Activated CD4-positive, alpha-beta T cell treated with anti-CD3 and anti-CD28 coated beads for 36 hours (primary cell): Measurements from ENCODE around the gene NINJ1. TPM values are rescaled to one million over a fixed set of nuclear protein-coding genes. Genes with fewer than 3 reads are reported as not detected.

Source experiments
- ATAC-seq: fragments of 200-7000 bp; cut with Tn5 transposase; one replicate; pipeline ENCODE4 v1.10.0; 2021; ENCODE audit warnings: mild to moderate bottlenecking, moderate library complexity
- CTCF ChIA-PET: fragments of 350-600 bp; sonication (Branson Sonifier 250); formaldehyde crosslinking; loops from one replicate; lab custom pipeline; 2021; ENCODE audit warnings: antibody characterized with exemption; lab: Charles Lee
- POLR2A ChIA-PET: fragments of 350-600 bp; sonication (Branson Sonifier 250); formaldehyde crosslinking; loops from one replicate; lab custom pipeline; 2021; ENCODE audit warnings: antibody characterized with exemption, inconsistent platforms; lab: Charles Lee
- DNase-seq: peaks from one replicate; pipeline ENCODE4 v3.0.0-alpha.2; 2020
- H3K27ac Mint-ChIP-seq: one replicate; pipeline ENCODE4 v1.8.0; 2021; ENCODE audit warnings: mixed read lengths
- H3K27me3 Mint-ChIP-seq: one replicate; pipeline ENCODE4 v1.8.0; 2021; ENCODE audit warnings: mixed read lengths
- H3K36me3 Mint-ChIP-seq: one replicate; pipeline ENCODE4 v1.8.0; 2021; ENCODE audit warnings: low read depth, mixed read lengths
- H3K4me1 Mint-ChIP-seq: one replicate; pipeline ENCODE4 v1.8.0; 2021; ENCODE audit warnings: mixed read lengths
- H3K4me3 Mint-ChIP-seq: one replicate; pipeline ENCODE4 v1.8.0; 2021; ENCODE audit warnings: mild to moderate bottlenecking, moderate library complexity, mixed read lengths
- H3K9me3 Mint-ChIP-seq: one replicate; pipeline ENCODE4 v1.8.0; 2021; ENCODE audit warnings: low read depth, mixed read lengths
- intact Hi-C, 2 experiments: fragments of 100-400 bp; cut with DNase I in 1 of 2; cut with micrococcal nuclease in 1 of 2; formaldehyde crosslinking; loops; one replicate each; pipeline versions ENCODE4 v1.14.2 to v1.15.1; 2022 to 2024; cut with DNase I, micrococcal nuclease
- total RNA-seq, 2 experiments: library from RNA; stranded (reverse); gene quantifications; one replicate each; pipeline ENCODE4 v1.2.3, GENCODE V29; 2021

NINJ1 gene
- 100 to 1,000 TPM in 1 of 2 experiments, 10 to 100 TPM in 1; 77.4 to 108 TPM for total RNA-seq

DNA sequence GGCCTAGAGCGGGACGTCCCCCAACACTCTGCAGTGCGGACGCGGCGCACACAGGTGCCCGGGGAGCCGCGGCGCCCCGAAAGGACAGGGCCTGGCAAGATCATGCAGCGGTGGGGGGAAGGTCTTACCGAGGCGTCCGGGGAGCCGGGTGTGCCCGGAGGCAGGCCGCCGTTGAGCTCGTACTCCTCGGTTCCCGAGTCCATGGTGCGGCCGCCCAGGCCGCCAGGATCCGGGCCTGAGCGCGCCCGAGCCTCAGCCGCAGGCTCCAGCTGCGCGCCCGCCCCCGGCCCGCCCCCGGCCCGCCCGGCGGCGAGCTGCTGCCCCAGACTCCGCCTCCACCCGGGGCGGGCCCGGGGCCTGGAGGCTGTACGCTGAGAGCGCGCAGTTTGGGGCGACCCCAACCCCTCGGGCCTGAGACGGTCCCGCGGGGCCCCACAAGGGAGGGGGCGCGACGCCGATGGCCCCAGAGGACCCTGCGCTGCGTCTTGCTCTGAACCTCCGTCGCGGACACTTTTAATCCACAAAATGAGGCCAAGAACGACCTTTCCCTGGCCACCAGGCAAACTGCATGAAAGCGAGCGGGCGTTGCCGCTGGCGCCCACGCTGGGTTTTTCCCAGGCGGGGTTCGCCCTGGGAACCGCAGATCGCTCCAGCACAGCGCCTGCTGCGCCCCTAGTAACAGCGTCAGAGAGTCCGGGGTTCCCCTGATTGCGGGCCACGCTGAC, at the start of gene NINJ1:
TSS of gene NINJ1 (minus strand) at position 237 of the 725 bp plus-strand sequence. CDS start at position 203, 34 bp downstream.
- peaks cover 63% of the 10 kb centered on the region for H3K4me1 Mint-ChIP-seq
- ChIA-PET CTCF (interaction anchor here (0.6 to 1.9 kb wide), 5 partner anchors 10 to 25 kb away, joined by 3 to 8 read pairs (median 4); no protein-coding TSS in a partner anchor), POLR2A (interaction anchor here (1.1 to 1.5 kb wide), 3 partner anchors 16 to 43 kb away, joined by 3 to 6 read pairs (median 6); no protein-coding TSS in a partner anchor)
- H3K27me3 Mint-ChIP-seq, result no peaks in the 10 kb centered on the region
- ATAC-seq, result peak; percentile 83
- H3K4me3 Mint-ChIP-seq, result peak within 1 kb of the TSS; percentile 88
- H3K36me3 Mint-ChIP-seq, result peaks cover 20% of the 10 kb centered on the region
- intact Hi-C loops, result loop anchor here (1.0 to 2.0 kb wide), 9 partner anchors 12 to 432 kb away; partner anchors contain the start of genes FAM120A (in 1 of the 2) and WNK2 (in 1 of the 2)
- peak within 1 kb of the TSS; percentile 92 for H3K27ac Mint-ChIP-seq
- DNase-seq, result peak; percentile 95
- H3K9me3 Mint-ChIP-seq, result peaks cover 3% of the 10 kb centered on the region

- CTCF ChIA-PET, result interaction anchor here (1.2 kb wide), 1 partner anchor 74 kb away, joined by 4 read pairs; no protein-coding TSS in a partner anchor
- DNase-seq (no peak), ATAC-seq (no peak)
- Mint-ChIP-seq H3K27me3 (peaks cover 24% of the 10 kb centered on the region), H3K36me3 (no peaks in the 10 kb centered on the region), H3K4me3 (peak overlapping the region; percentile 63), H3K9me3 (no peaks in the 10 kb centered on the region), H3K27ac (no peak overlapping the region), H3K4me1 (peaks cover 9% of the 10 kb centered on the region)
- intact Hi-C loops, result no loop called here
- POLR2A ChIA-PET, result interaction anchor here (0.5 kb wide), 1 partner anchor 511 kb away, joined by 5 read pairs; no protein-coding TSS in a partner anchor
Measured at GRCh38 chr9:93183131-93183662, 49.1 kb upstream of the NINJ1 start.

DNA sequence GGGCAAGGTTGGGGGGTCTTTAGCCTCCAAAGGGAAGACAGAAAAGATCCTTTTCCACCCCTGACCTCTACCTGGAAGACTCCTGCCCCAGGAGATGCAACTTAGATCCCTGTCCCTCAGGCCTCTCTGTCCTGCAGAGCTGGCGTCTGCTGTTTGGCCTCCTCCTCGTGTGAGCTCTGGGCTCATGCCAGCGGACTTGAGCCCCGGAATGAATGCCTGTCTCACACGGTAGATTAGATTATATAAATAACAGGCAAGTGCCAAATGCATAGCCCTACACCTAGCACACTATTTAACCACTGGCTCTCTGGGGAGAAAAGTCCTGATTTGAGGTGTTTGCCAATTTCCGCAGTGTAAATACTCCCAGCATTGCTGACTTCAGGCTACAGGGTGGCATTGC, 48.5 kb upstream of the NINJ1 start:
- ATAC-seq (no peak), DNase-seq (no peak)
- H3K4me1 Mint-ChIP-seq, result peaks cover 9% of the 10 kb centered on the region
- H3K27ac Mint-ChIP-seq, result no peak overlapping the region
- peaks cover 24% of the 10 kb centered on the region for H3K27me3 Mint-ChIP-seq
- H3K9me3 Mint-ChIP-seq, result no peaks in the 10 kb centered on the region
- no peaks in the 10 kb centered on the region for H3K36me3 Mint-ChIP-seq
- H3K4me3 Mint-ChIP-seq, result no peak overlapping the region
- POLR2A ChIA-PET, result no interaction called here
- intact Hi-C loops, result no loop called here
- CTCF ChIA-PET, result interaction anchor here (1.2 kb wide), 1 partner anchor 73 kb away, joined by 4 read pairs; no protein-coding TSS in a partner anchor

- Mint-ChIP-seq H3K27ac (no peak overlapping the region), H3K36me3 (no peaks in the 10 kb centered on the region), H3K4me3 (no peak overlapping the region), H3K27me3 (peaks cover 24% of the 10 kb centered on the region), H3K4me1 (peaks cover 9% of the 10 kb centered on the region), H3K9me3 (no peaks in the 10 kb centered on the region)
- DNase-seq, result no peak
- POLR2A ChIA-PET, result no interaction called here
- CTCF ChIA-PET, result interaction anchor here (1.1 kb wide), 1 partner anchor 103 kb away, joined by 3 read pairs; no protein-coding TSS in a partner anchor
- no peak for ATAC-seq
- intact Hi-C loops, result no loop called here
Measured at GRCh38 chr9:93181672-93182435, 47.8 kb upstream of the NINJ1 start.

DNA sequence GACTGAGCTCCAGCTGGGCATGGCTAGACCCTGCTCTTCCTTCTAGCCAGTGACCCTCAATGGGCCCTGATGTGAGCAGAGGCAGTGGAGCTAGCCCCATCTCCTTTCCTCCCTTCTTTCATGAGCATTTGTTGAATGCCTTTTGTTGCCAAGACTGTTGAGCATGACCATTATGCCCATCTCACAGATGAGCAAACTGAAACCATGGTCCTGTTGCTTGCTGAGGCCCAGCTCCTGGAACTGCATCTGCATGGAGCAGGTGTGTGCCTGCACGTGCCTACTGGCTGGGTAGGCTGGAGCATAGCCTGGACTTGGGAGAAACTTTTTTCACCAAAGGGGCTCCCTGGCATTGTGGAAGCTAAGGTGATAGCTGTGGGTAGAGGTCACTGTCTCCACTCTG, 46.9 kb upstream of the NINJ1 start:
- no peak for DNase-seq
- H3K9me3 Mint-ChIP-seq, result no peaks in the 10 kb centered on the region
- intact Hi-C loops, result no loop called here
- H3K27me3 Mint-ChIP-seq, result peaks cover 24% of the 10 kb centered on the region
- no peak overlapping the region for H3K4me3 Mint-ChIP-seq
- ChIA-PET POLR2A (no interaction called here), CTCF (interaction anchor here (0.6 kb wide), 1 partner anchor 130 kb away, joined by 3 read pairs; no protein-coding TSS in a partner anchor)
- ATAC-seq, result no peak
- no peak overlapping the region for H3K27ac Mint-ChIP-seq
- H3K4me1 Mint-ChIP-seq, result peaks cover 9% of the 10 kb centered on the region
- no peaks in the 10 kb centered on the region for H3K36me3 Mint-ChIP-seq

DNA sequence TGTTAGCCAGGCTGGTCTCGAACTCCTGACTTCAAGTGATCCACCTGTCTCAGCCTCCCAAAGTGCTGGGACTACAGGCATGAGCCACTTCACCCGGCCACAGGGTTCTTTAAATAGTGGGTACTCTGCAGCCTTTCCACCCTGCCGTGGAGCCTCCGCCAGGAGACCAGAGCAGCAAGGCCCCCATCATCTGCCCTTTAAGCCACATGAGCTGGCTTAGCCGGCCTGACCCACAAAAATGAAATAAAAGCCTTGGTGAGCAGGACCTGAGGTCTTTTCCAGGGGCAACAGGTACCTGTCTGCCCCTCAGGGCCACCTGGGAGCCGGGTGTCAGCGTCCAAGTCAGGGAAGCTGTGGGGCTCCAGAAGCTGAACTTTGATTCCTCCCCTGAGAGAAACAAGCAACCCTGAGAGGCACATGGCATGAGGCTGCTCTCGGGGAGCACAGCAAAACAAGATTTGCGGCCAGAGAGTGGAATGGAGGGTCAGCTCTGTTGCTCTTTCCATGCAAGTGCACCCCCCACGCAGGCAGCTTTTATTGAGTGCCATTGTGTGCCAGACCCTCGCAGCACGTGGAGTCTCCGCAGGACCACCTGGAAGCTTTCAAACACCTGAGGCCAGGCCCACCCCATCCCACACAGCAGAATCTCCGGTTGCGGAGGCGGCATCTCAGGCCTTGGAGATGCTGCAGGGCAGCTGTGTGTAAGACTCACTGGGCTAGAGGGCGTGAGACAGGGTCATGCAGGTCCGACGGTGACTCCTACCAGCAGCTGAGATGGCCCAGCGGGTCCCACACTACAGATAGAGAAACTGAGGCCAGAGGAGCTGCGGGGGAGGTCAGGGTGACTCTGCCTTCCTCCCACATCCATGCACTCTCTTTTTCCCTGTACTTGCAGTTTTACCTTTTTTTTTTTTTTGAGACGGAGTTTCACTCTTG, 45.1 kb upstream of the NINJ1 start:
- Mint-ChIP-seq H3K4me1 (peaks cover 7% of the 10 kb centered on the region), H3K27me3 (peaks cover 21% of the 10 kb centered on the region), H3K9me3 (no peaks in the 10 kb centered on the region), H3K36me3 (no peaks in the 10 kb centered on the region), H3K4me3 (no peak overlapping the region), H3K27ac (no peak overlapping the region)
- ChIA-PET POLR2A (interaction anchor here (0.6 kb wide), 2 partner anchors 87 to 1088 kb away, joined by 3 to 4 read pairs; no protein-coding TSS in a partner anchor), CTCF (interaction anchor here (0.7 to 1.3 kb wide), 2 partner anchors 15 to 61 kb away, joined by 3 to 4 read pairs; no protein-coding TSS in a partner anchor)
- intact Hi-C loops, result no loop called here
- no peak for DNase-seq
- no peak for ATAC-seq

GRCh38 chr9:93177676-93178075, 43.6 kb upstream of the NINJ1 start:
- no peak for DNase-seq
- intact Hi-C loops, result no loop called here
- CTCF ChIA-PET, result interaction anchor here (0.5 to 1.3 kb wide), 3 partner anchors 16 to 136 kb away, joined by 3 to 4 read pairs (median 4); no protein-coding TSS in a partner anchor
- no peak for ATAC-seq
- H3K4me1 Mint-ChIP-seq, result no peaks in the 10 kb centered on the region
- H3K9me3 Mint-ChIP-seq, result no peaks in the 10 kb centered on the region
- POLR2A ChIA-PET, result no interaction called here
- H3K4me3 Mint-ChIP-seq, result no peak overlapping the region
- no peak overlapping the region for H3K27ac Mint-ChIP-seq
- H3K36me3 Mint-ChIP-seq, result no peaks in the 10 kb centered on the region
- H3K27me3 Mint-ChIP-seq, result peaks cover 13% of the 10 kb centered on the region

DNA sequence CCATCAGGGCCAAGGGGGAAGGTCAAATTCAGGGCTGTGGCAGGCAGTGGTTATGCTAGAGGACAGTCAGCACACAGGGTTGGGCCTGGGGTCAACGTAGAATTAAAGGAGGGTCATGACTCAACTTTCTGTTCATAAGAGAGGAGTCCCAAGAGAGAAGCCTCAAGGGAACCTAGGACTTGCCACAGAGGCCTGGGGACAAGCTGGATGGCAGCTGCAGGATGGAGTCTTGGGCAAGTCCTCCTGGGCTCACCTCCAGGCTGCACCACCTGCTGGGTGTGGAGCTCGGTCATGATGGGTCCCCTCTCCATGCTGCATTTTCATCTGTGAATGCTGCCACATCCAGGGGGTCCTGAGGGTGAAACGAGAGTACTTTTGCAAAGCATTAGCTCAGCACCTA, 40.9 kb upstream of the NINJ1 start:
- H3K27ac Mint-ChIP-seq, result no peak overlapping the region
- CTCF ChIA-PET, result interaction anchor here (0.7 to 0.8 kb wide), 3 partner anchors 21 to 230 kb away, joined by 3 to 6 read pairs (median 3); no protein-coding TSS in a partner anchor
- H3K36me3 Mint-ChIP-seq, result no peaks in the 10 kb centered on the region
- intact Hi-C loops, result no loop called here
- H3K4me3 Mint-ChIP-seq, result no peak overlapping the region
- peaks cover under 1% of the 10 kb centered on the region for H3K27me3 Mint-ChIP-seq
- no peaks in the 10 kb centered on the region for H3K4me1 Mint-ChIP-seq
- H3K9me3 Mint-ChIP-seq, result no peaks in the 10 kb centered on the region
- POLR2A ChIA-PET, result no interaction called here
- no peak for DNase-seq
- ATAC-seq, result no peak

GRCh38 chr9:93173365-93174051, 39.5 kb upstream of the NINJ1 start:
- no peaks in the 10 kb centered on the region for H3K9me3 Mint-ChIP-seq
- H3K36me3 Mint-ChIP-seq, result no peaks in the 10 kb centered on the region
- H3K27ac Mint-ChIP-seq, result no peak overlapping the region
- no peaks in the 10 kb centered on the region for H3K27me3 Mint-ChIP-seq
- no peaks in the 10 kb centered on the region for H3K4me1 Mint-ChIP-seq
- ATAC-seq (no peak), DNase-seq (no peak)
- no peak overlapping the region for H3K4me3 Mint-ChIP-seq
- ChIA-PET POLR2A (no interaction called here), CTCF (no interaction called here)
- intact Hi-C loops, result no loop called here
